MM.1S (cell line): ENCODE results near the gene CELF5.
"Not testable (repeated sequence)": the region's sequence is repeated elsewhere in the genome, so short reads cannot be mapped to it uniquely, and the experiment has no call there.

Source experiments
- DNase-seq: peaks from one replicate; pipeline ENCODE4 v3.0.0-alpha.2; 2015
- H2AFZ ChIP-seq: fragments of 300-600 bp; sonication (generic); 2 replicates; pipeline ENCODE4 v1.6.0; 2016; ENCODE audit warnings: antibody characterized with exemption, low read length
- H3F3A ChIP-seq: fragments of 300-600 bp; sonication (generic); 2 replicates; pipeline ENCODE4 v1.6.1; 2016; ENCODE audit warnings: mild to moderate bottlenecking, antibody characterized with exemption, low read length, moderate library complexity, mixed read lengths; ENCODE audit not compliant: insufficient read depth
- H3K27ac ChIP-seq: fragments of 300-600 bp; sonication (generic); 2 replicates; pipeline ENCODE4 v1.5.1; 2016; ENCODE audit warnings: mild to moderate bottlenecking, low read length
- H3K27me3 ChIP-seq: fragments of 300-600 bp; sonication (generic); replicated peaks from 2 replicates; pipeline ENCODE4 v1.6.0; 2016; ENCODE audit warnings: low read length; ENCODE audit not compliant: insufficient read depth
- H3K36me3 ChIP-seq: fragments of 300-600 bp; sonication (generic); replicated peaks from 2 replicates; pipeline ENCODE4 v1.6.1; 2016; ENCODE audit warnings: mild to moderate bottlenecking, low read length, mixed read lengths; ENCODE audit not compliant: insufficient read depth
- H3K4me1 ChIP-seq: fragments of 300-600 bp; sonication (generic); 2 replicates; pipeline ENCODE4 v1.6.1; 2016; ENCODE audit warnings: low read length, mixed read lengths
- H3K4me2 ChIP-seq: fragments of 300-600 bp; sonication (generic); 2 replicates; pipeline ENCODE4 v1.6.0; 2016; ENCODE audit warnings: low read depth, low read length
- H3K4me3 ChIP-seq: fragments of 300-600 bp; sonication (generic); 2 replicates; pipeline ENCODE4 v1.5.1; 2016; ENCODE audit warnings: low read length, mixed read lengths
- H3K79me2 ChIP-seq: fragments of 300-600 bp; sonication (generic); 2 replicates; pipeline ENCODE4 v1.6.1; 2016; ENCODE audit warnings: mixed run types, low read length, mixed read lengths
- H3K9ac ChIP-seq: fragments of 300-600 bp; sonication (generic); 2 replicates; pipeline ENCODE4 v1.6.1; 2016; ENCODE audit warnings: low read length, mixed read lengths
- H3K9me2 ChIP-seq: fragments of 300-600 bp; sonication (generic); replicated peaks from 2 replicates; pipeline ENCODE4 v1.6.1; 2016; ENCODE audit warnings: mild to moderate bottlenecking, low read length, mixed read lengths; ENCODE audit not compliant: insufficient read depth
- H3K9me3 ChIP-seq: fragments of 300-600 bp; sonication (generic); replicated peaks from 2 replicates; pipeline ENCODE4 v1.6.1; 2016; ENCODE audit warnings: mild to moderate bottlenecking, low read length, mixed read lengths; ENCODE audit not compliant: insufficient read depth
- H4K20me1 ChIP-seq: fragments of 300-600 bp; sonication (generic); 2 replicates; pipeline ENCODE4 v1.6.1; 2016; ENCODE audit warnings: mild to moderate bottlenecking, low read length, moderate library complexity, mixed read lengths; ENCODE audit not compliant: insufficient read depth
- EZH2 ChIP-seq: fragments of 300-600 bp; sonication (generic); optimal IDR thresholded peaks from 2 replicates; pipeline ENCODE3; 2017; ENCODE audit warnings: low read depth, mild to moderate bottlenecking, antibody characterized with exemption, low read length, mixed read lengths
- EZH2phosphoT487 ChIP-seq: fragments of 300-600 bp; sonication (generic); IDR thresholded peaks from 2 replicates; pipeline ENCODE4 v1.6.1; 2018; ENCODE audit warnings: antibody characterized with exemption, low read length
- TF ChIP-seq, protein P1 (sequence below): fragments of 300-600 bp; sonication (generic); IDR thresholded peaks from 2 replicates; pipeline ENCODE4 v1.5.1; 2016; ENCODE audit warnings: antibody characterized with exemption, low read length, mixed read lengths

CELF5 gene

DNA sequence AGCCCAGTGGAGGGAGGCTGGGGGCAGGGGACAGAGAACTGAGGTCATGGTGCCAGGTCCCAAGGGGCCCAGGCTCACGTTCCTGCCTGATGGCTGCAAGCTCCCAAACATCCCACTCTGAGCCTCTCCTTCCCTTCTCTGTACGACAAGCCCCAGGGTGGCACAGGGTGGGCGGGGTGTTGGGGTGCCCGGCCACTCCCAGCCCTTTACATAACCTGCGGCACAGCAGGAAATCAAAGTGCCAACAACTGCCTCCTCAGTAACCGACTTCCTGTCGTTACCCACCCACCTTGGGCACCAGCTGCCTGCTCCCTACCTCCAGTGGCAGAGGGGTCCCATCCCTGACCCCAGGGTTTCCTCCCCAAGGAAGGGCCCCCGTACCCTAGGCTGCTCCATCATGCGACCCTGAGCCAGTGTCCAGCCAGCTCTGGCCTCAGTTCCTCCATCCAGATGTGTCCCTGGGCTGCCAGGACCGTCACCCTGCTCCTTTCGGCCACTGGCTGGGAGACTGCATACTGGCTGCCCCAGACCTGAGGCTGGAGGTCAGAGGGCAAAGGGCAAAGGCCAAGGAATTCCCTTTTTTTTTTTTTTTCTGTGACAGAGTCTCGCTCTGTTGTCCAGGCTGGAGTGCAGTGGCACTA is 114.2 kb downstream of the CELF5 start:
- Histone ChIP-seq H3K36me3 (no peaks in the 10 kb centered on the region), H2AFZ (no peak overlapping the region), H3F3A (no peaks in the 10 kb centered on the region), H4K20me1 (no peaks in the 10 kb centered on the region), H3K9me2 (no peaks in the 10 kb centered on the region), H3K4me1 (no peaks in the 10 kb centered on the region), H3K9ac (no peak overlapping the region), H3K9me3 (no peaks in the 10 kb centered on the region), H3K4me3 (no peak overlapping the region), H3K27ac (no peak overlapping the region), H3K4me2 (no peak overlapping the region), H3K27me3 (peaks cover 86% of the 10 kb centered on the region), H3K79me2 (no peaks in the 10 kb centered on the region)
- DNase-seq, result no peak
- no peak for TF ChIP-seq EZH2
- TF ChIP-seq, protein P1, sequence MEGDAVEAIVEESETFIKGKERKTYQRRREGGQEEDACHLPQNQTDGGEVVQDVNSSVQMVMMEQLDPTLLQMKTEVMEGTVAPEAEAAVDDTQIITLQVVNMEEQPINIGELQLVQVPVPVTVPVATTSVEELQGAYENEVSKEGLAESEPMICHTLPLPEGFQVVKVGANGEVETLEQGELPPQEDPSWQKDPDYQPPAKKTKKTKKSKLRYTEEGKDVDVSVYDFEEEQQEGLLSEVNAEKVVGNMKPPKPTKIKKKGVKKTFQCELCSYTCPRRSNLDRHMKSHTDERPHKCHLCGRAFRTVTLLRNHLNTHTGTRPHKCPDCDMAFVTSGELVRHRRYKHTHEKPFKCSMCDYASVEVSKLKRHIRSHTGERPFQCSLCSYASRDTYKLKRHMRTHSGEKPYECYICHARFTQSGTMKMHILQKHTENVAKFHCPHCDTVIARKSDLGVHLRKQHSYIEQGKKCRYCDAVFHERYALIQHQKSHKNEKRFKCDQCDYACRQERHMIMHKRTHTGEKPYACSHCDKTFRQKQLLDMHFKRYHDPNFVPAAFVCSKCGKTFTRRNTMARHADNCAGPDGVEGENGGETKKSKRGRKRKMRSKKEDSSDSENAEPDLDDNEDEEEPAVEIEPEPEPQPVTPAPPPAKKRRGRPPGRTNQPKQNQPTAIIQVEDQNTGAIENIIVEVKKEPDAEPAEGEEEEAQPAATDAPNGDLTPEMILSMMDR, result no peak
- no peak for TF ChIP-seq EZH2phosphoT487

DNA sequence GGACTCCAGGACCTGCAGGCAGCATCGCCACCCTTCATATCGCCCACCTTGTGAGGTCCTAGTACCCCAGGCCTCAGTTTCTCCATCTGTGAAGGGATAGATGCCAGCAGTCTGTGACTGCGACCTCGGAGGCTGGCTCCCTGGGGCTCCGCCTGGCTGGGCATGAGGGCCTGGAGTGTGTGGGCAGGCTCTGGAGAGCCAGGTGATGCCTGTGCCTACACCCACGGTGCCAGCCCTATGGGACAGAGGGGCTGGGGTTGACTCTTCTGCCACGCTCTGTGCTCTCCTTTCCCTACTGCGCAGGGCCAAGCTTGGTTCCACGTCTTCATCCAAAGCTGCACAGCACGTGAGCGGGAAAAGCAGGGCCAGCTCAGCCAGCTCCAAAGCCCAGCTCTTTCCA is 115.9 kb downstream of the CELF5 start:
- H3K27ac ChIP-seq, result no peak overlapping the region
- no peak for DNase-seq
- H2AFZ ChIP-seq, result no peak overlapping the region
- no peaks in the 10 kb centered on the region for H3K36me3 ChIP-seq
- H3K4me3 ChIP-seq, result no peak overlapping the region
- TF ChIP-seq EZH2phosphoT487 (no peak), EZH2 (no peak)
- TF ChIP-seq, protein P1, result no peak
- H3K9me3 ChIP-seq, result no peaks in the 10 kb centered on the region
- H3K4me2 ChIP-seq, result no peak overlapping the region
- peaks cover 86% of the 10 kb centered on the region for H3K27me3 ChIP-seq
- no peaks in the 10 kb centered on the region for H3K9me2 ChIP-seq
- no peaks in the 10 kb centered on the region for H3K4me1 ChIP-seq
- H3K79me2 ChIP-seq, result no peaks in the 10 kb centered on the region
- no peaks in the 10 kb centered on the region for H4K20me1 ChIP-seq
- no peak overlapping the region for H3K9ac ChIP-seq
- H3F3A ChIP-seq, result no peaks in the 10 kb centered on the region

DNA sequence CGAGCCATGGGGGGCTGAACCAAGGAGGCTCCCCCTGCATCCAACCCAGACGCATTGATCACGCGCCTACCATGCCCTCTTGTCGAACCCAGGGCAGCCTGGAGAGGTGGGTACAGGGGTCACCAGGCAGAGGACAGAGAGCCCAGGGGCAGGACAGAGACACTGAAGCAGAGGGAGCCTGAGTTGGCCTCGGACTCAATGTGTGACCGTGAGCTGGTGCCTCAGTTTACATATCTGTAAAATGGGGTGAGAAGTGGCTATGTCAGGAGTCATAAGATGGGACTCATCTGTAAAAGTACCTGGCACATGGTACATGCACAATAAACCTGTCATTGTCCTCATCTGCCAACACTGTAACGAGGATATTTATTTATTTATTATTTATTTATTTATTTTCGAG is 117.8 kb downstream of the CELF5 start:
- Histone ChIP-seq H3K27ac (no peak overlapping the region), H3K36me3 (no peaks in the 10 kb centered on the region), H3K9me2 (no peaks in the 10 kb centered on the region), H3K4me3 (no peak overlapping the region), H3K9ac (no peak overlapping the region), H3K27me3 (peaks cover 84% of the 10 kb centered on the region), H3K4me1 (no peaks in the 10 kb centered on the region), H2AFZ (no peak overlapping the region), H4K20me1 (no peaks in the 10 kb centered on the region), H3K9me3 (no peaks in the 10 kb centered on the region), H3K79me2 (no peaks in the 10 kb centered on the region), H3F3A (no peaks in the 10 kb centered on the region), H3K4me2 (no peak overlapping the region)
- TF ChIP-seq EZH2phosphoT487 (no peak), EZH2 (no peak)
- TF ChIP-seq, protein P1, result no peak
- no peak for DNase-seq

DNA sequence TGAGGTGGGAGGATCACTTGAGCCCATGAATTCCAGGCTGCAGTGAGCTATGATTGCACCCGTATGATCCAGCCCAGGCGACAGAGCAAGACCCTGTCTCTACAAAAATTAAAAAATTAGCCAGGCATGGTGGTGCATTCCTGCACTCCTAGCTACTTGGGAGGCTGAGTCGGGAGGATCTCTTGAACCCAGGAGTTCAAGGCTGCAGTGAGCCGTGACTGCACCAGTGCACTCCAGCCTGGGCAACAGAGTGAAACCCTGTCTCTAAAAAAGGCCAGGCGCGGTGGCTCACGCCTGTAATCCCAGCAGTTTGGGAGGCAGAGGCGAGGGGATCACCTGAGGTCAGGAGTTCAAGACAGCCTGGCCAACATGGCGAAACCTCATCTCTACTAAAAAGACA is 118.5 kb downstream of the CELF5 start:
- H3K27ac ChIP-seq, H3K36me3 ChIP-seq, H2AFZ ChIP-seq, H3K4me3 ChIP-seq, H3K9me3 ChIP-seq, H3K9me2 ChIP-seq, H3K4me2 ChIP-seq, H4K20me1 ChIP-seq, H3K9ac ChIP-seq, H3K4me1 ChIP-seq, H3F3A ChIP-seq, DNase-seq, H3K79me2 ChIP-seq: not testable (repeated sequence)
- peaks cover 84% of the 10 kb centered on the region for H3K27me3 ChIP-seq
